OCI-LY1 (cell line): ENCODE results near the gene NOTCH1.

Source experiments
- H2AFZ ChIP-seq: fragments of 200-600 bp; sonication (generic), shearing (Covaris generic); 2 replicates; pipeline ENCODE4 v1.6.0; 2014; ENCODE audit warnings: antibody characterized with exemption, mild to moderate bottlenecking, low read length
- H3F3A ChIP-seq: fragments of 200-600 bp; sonication (generic), shearing (Covaris generic); 2 replicates; pipeline ENCODE4 v1.6.0; 2014; ENCODE audit warnings: mild to moderate bottlenecking, antibody characterized with exemption, low read length, moderate library complexity; ENCODE audit not compliant: insufficient read depth
- H3K27ac ChIP-seq: fragments of 200-600 bp; sonication (generic); 2 replicates; pipeline ENCODE4 v1.5.1; 2014; ENCODE audit warnings: low read length, mixed run types, mild to moderate bottlenecking, low read depth; ENCODE audit not compliant: poor library complexity, severe bottlenecking
- H3K27me3 ChIP-seq: fragments of 200-600 bp; sonication (generic); 2 replicates; pipeline ENCODE4 v1.6.0; 2014; ENCODE audit warnings: antibody characterized with exemption, mild to moderate bottlenecking, low read length, moderate library complexity; ENCODE audit not compliant: insufficient read depth
- H3K36me3 ChIP-seq: fragments of 200-600 bp; sonication (generic); 2 replicates; pipeline ENCODE4 v1.6.1; 2014; ENCODE audit warnings: mild to moderate bottlenecking, antibody characterized with exemption, low read length, moderate library complexity, mixed read lengths; ENCODE audit not compliant: insufficient read depth
- H3K4me1 ChIP-seq: fragments of 200-600 bp; sonication (generic); 2 replicates; pipeline ENCODE4 v1.5.1; 2014; ENCODE audit warnings: mild to moderate bottlenecking, low read length, moderate library complexity; ENCODE audit not compliant: insufficient read depth, severe bottlenecking
- H3K4me2 ChIP-seq: fragments of 200-600 bp; sonication (generic), shearing (Covaris generic); 2 replicates; pipeline ENCODE4 v1.6.1; 2014; ENCODE audit warnings: low read length
- H3K4me3 ChIP-seq: fragments of 200-600 bp; sonication (generic); 2 replicates; pipeline ENCODE4 v1.5.1; 2014; ENCODE audit warnings: low read length, low read depth, mild to moderate bottlenecking, mixed read lengths; ENCODE audit not compliant: poor library complexity, severe bottlenecking
- H3K79me2 ChIP-seq: fragments of 200-600 bp; shearing (Covaris generic); 2 replicates; pipeline ENCODE4 v1.6.1; 2016; ENCODE audit warnings: mixed run types, low read length, mixed read lengths; ENCODE audit not compliant: insufficient read depth
- H3K9ac ChIP-seq: fragments of 200-600 bp; sonication (generic), shearing (Covaris generic); 2 replicates; pipeline ENCODE4 v1.6.1; 2014; ENCODE audit warnings: mild to moderate bottlenecking, low read length, mixed read lengths
- H3K9me2 ChIP-seq: fragments of 200-600 bp; sonication (generic), shearing (Covaris generic); 2 replicates; pipeline ENCODE4 v1.6.1; 2014; ENCODE audit warnings: low read depth, mild to moderate bottlenecking, low read length, mixed read lengths
- H3K9me3 ChIP-seq: fragments of 200-600 bp; shearing (Covaris generic); 2 replicates; pipeline ENCODE4 v1.6.1; 2014; ENCODE audit warnings: low read length, mixed read lengths
- H4K20me1 ChIP-seq: fragments of 200-600 bp; sonication (generic), shearing (Covaris generic); 2 replicates; pipeline ENCODE4 v1.6.0; 2016; ENCODE audit warnings: mild to moderate bottlenecking, low read length; ENCODE audit not compliant: insufficient read depth
- CTCF ChIP-seq: fragments of 200-600 bp; sonication (generic), shearing (Covaris generic); IDR thresholded peaks from 2 replicates; pipeline ENCODE4 v1.5.1; 2017; ENCODE audit warnings: mild to moderate bottlenecking, antibody characterized with exemption, low read length, moderate library complexity, mixed read lengths
- EZH2 ChIP-seq: fragments of 200-600 bp; sonication (generic), shearing (Covaris generic); IDR thresholded peaks from 2 replicates; pipeline ENCODE4 v1.8.0; 2017; ENCODE audit warnings: borderline replicate concordance, mixed run types, mild to moderate bottlenecking, antibody characterized with exemption, low read length, moderate library complexity, mixed read lengths

NOTCH1 gene

GRCh38 chr9:136507992-136508375 lies 37.9 kb downstream of the NOTCH1 start:
- Histone ChIP-seq H3K27ac (no peak overlapping the region), H3K4me3 (no peak overlapping the region), H4K20me1 (no peaks in the 10 kb centered on the region)

GRCh38 chr9:136507221-136507991 lies 38.4 kb downstream of the NOTCH1 start:
- H3K9ac ChIP-seq = no peak overlapping the region
- H3K4me1 ChIP-seq = no peaks in the 10 kb centered on the region
- H3K4me2 ChIP-seq = no peak overlapping the region
- H3K9me2 ChIP-seq = no peaks in the 10 kb centered on the region
- H3K79me2 ChIP-seq = no peaks in the 10 kb centered on the region
- H3K4me3 ChIP-seq = no peak overlapping the region
- no peak overlapping the region for H3K27ac ChIP-seq
- no peaks in the 10 kb centered on the region for H4K20me1 ChIP-seq
- no peaks in the 10 kb centered on the region for H3K36me3 ChIP-seq
- no peaks in the 10 kb centered on the region for H3K9me3 ChIP-seq
- TF ChIP-seq CTCF (no peak), EZH2 (no peak)
- H2AFZ ChIP-seq = no peak overlapping the region
- H3F3A ChIP-seq = no peaks in the 10 kb centered on the region
- H3K27me3 ChIP-seq = no peaks in the 10 kb centered on the region

More at GRCh38 chr9:136507992-136508375, 37.9 kb downstream of the NOTCH1 start:
- Histone ChIP-seq H3K9me3 (no peaks in the 10 kb centered on the region), H3K4me1 (no peaks in the 10 kb centered on the region), H3K36me3 (no peaks in the 10 kb centered on the region), H3K79me2 (no peaks in the 10 kb centered on the region), H3F3A (no peaks in the 10 kb centered on the region), H3K9me2 (no peaks in the 10 kb centered on the region), H3K27me3 (no peaks in the 10 kb centered on the region), H3K4me2 (no peak overlapping the region), H2AFZ (no peak overlapping the region), H3K9ac (no peak overlapping the region)
- TF ChIP-seq EZH2 = no peak

- Histone ChIP-seq H3K9ac (no peak overlapping the region), H3K79me2 (no peaks in the 10 kb centered on the region), H3K27ac (no peak overlapping the region), H4K20me1 (no peaks in the 10 kb centered on the region), H3K9me3 (no peaks in the 10 kb centered on the region), H3K27me3 (no peaks in the 10 kb centered on the region), H2AFZ (no peak overlapping the region), H3K4me1 (no peaks in the 10 kb centered on the region), H3F3A (no peaks in the 10 kb centered on the region), H3K4me3 (no peak overlapping the region), H3K9me2 (no peaks in the 10 kb centered on the region), H3K4me2 (no peak overlapping the region), H3K36me3 (no peaks in the 10 kb centered on the region)
- no peak for TF ChIP-seq EZH2
- no peak for TF ChIP-seq CTCF
These were observed 39.4 kb downstream of the NOTCH1 start for GRCh38 chr9:136506425-136506824.
